Esophagus squamous epithelium (tissue), 5 donors: ENCODE data around the gene EGF. TPM values are rescaled to one million over a fixed set of nuclear protein-coding genes. Genes with fewer than 3 reads are reported as not detected.

Source experiments
- DNase-seq: peaks from one replicate; lab custom pipeline; 2025; lab: John Stamatoyannopoulos, UW
- H3K27ac ChIP-seq, 4 donors: fragments of 200-600 bp; sonication (generic); one replicate each; pipeline ENCODE4 v1.5.1; 2016 to 2019; ENCODE audit warnings: mild to moderate bottlenecking in 1 of 4
- H3K27me3 ChIP-seq, 4 donors: fragments of 200-600 bp; sonication (generic); 1 replicate in 3 of 4; 2 replicates in 1 of 4; pipeline versions ENCODE4 v1.5.1 to v1.6.0; 2017 to 2021; ENCODE audit warnings: antibody characterized with exemption in 1 of 4
- H3K36me3 ChIP-seq, 3 donors: fragments of 200-600 bp; sonication (generic); one replicate each; pipeline ENCODE4 v1.5.1; 2016 to 2019
- H3K4me1 ChIP-seq, 3 donors: fragments of 200-600 bp; sonication (generic); one replicate each; pipeline ENCODE4 v1.5.1; 2017 to 2019
- H3K4me3 ChIP-seq, 4 donors: fragments of 200-600 bp; sonication (generic); 1 replicate in 3 of 4; 2 replicates in 1 of 4; pipeline ENCODE4 v1.5.1; 2016 to 2019; ENCODE audit warnings: mild to moderate bottlenecking in 2 of 4, moderate library complexity in 1 of 4
- H3K9me3 ChIP-seq, 3 donors: fragments of 200-600 bp; sonication (generic); one replicate each; pipeline ENCODE4 v1.5.1; 2016 to 2019
- CTCF ChIP-seq, 6 experiments: fragments of 450-650 bp in 4 of 6; fragments of 200-600 bp in 2 of 6; sonication (generic) in 2 of 6; IDR thresholded peaks; one replicate each; pipeline ENCODE4 v1.5.1; 2016 to 2019; ENCODE audit warnings: antibody characterized with exemption in 6 of 6, mild to moderate bottlenecking in 4 of 6, moderate library complexity in 4 of 6
- POLR2A ChIP-seq, 4 donors: fragments of 450-650 bp; IDR thresholded peaks; one replicate each; pipeline ENCODE4 v1.6.1; 2017; ENCODE audit warnings: antibody characterized with exemption in 4 of 4, mild to moderate bottlenecking in 4 of 4, moderate library complexity in 3 of 4
- WGBS, 2 donors: methylation state at CpG; one replicate each; pipeline ENCODE4 v1.1.5; 2018; 5-methylcytosine and 5-hydroxymethylcytosine counted together
- intact Hi-C: fragments of 100-400 bp; cut with DNase I; formaldehyde crosslinking; loops from one replicate; pipeline ENCODE4 v1.15.0; 2022
- total RNA-seq, 4 donors: library from RNA; depleted of rRNA; stranded (reverse); fragments of >200 nt; gene quantifications; one replicate each; pipeline ENCODE4 v1.1.0, GENCODE V29; 2016
- donor health status: DM: yes; HTN: yes; CAD: no.

Gene EGF
- total RNA-seq, 4 donors from 2014 or later: 0.19 to 0.70 (median 0.47) TPM

GRCh38 chr4:109942292-109942926, 29.7 kb downstream of the EGF start:
- no peaks in the 10 kb centered on the region for H3K9me3 ChIP-seq
- H3K36me3 ChIP-seq: no peaks in the 10 kb centered on the region
- no peaks in the 10 kb centered on the region for H3K4me1 ChIP-seq
- intact Hi-C loops: no loop called here
- no peaks in the 10 kb centered on the region for H3K27me3 ChIP-seq
- 68 to 69% methylated on average over 4 of the region's 4 CpGs for WGBS, 2 donors
- DNase-seq: no peak
- H3K27ac ChIP-seq: no peak overlapping the region
- H3K4me3 ChIP-seq: no peak overlapping the region
- TF ChIP-seq CTCF (IDR thresholded peaks at IDR 0.05): no peak
- TF ChIP-seq POLR2A (IDR thresholded peaks at IDR 0.05): no peak

GRCh38 chr4:109943745-109944144, 31.1 kb downstream of the EGF start:
- 71 to 81% methylated on average over 2 of the region's 2 CpGs for WGBS, 2 donors
- Histone ChIP-seq H3K27me3 (no peaks in the 10 kb centered on the region), H3K27ac (no peak overlapping the region), H3K9me3 (no peaks in the 10 kb centered on the region), H3K4me1 (no peaks in the 10 kb centered on the region), H3K4me3 (no peak overlapping the region), H3K36me3 (no peaks in the 10 kb centered on the region)
- TF ChIP-seq POLR2A (IDR thresholded peaks at IDR 0.05): no peak
- no peak for DNase-seq
- intact Hi-C loops: no loop called here

GRCh38 chr4:109944591-109944990, 31.9 kb downstream of the EGF start:
- 78 to 87% methylated on average over 2 of the region's 2 CpGs for WGBS, 2 donors
- DNase-seq: no peak
- Histone ChIP-seq H3K36me3 (no peaks in the 10 kb centered on the region), H3K9me3 (no peaks in the 10 kb centered on the region), H3K4me1 (no peaks in the 10 kb centered on the region), H3K4me3 (no peak overlapping the region), H3K27me3 (no peaks in the 10 kb centered on the region), H3K27ac (no peak overlapping the region)
- TF ChIP-seq CTCF (IDR thresholded peaks at IDR 0.05): no peak
- TF ChIP-seq POLR2A (IDR thresholded peaks at IDR 0.05): no peak
- intact Hi-C loops: no loop called here

GRCh38 chr4:109945056-109945455, 32.4 kb downstream of the EGF start:
- H3K9me3 ChIP-seq: no peaks in the 10 kb centered on the region
- no peak overlapping the region for H3K27ac ChIP-seq
- TF ChIP-seq POLR2A (IDR thresholded peaks at IDR 0.05) (no peak), CTCF (IDR thresholded peaks at IDR 0.05) (no peak)
- no peak for DNase-seq
- WGBS, 2 donors: 55 to 62% methylated on average over 4 of the region's 4 CpGs
- H3K4me3 ChIP-seq: no peak overlapping the region
- no peaks in the 10 kb centered on the region for H3K36me3 ChIP-seq
- H3K4me1 ChIP-seq: no peaks in the 10 kb centered on the region
- H3K27me3 ChIP-seq: no peaks in the 10 kb centered on the region
- intact Hi-C loops: no loop called here

GRCh38 chr4:109946120-109946519, 33.4 kb downstream of the EGF start:
- Histone ChIP-seq H3K27ac (no peak overlapping the region), H3K9me3 (no peaks in the 10 kb centered on the region), H3K4me1 (no peaks in the 10 kb centered on the region), H3K36me3 (no peaks in the 10 kb centered on the region), H3K27me3 (no peaks in the 10 kb centered on the region), H3K4me3 (no peak overlapping the region)
- TF ChIP-seq CTCF (IDR thresholded peaks at IDR 0.05) (no peak), POLR2A (IDR thresholded peaks at IDR 0.05) (no peak)
- intact Hi-C loops: no loop called here
- no peak for DNase-seq
- WGBS, 2 donors: 80 to 100% methylated on average over 1 of the region's 1 CpG

GRCh38 chr4:109947457-109947856, 34.8 kb downstream of the EGF start:
- Histone ChIP-seq H3K27me3 (no peaks in the 10 kb centered on the region), H3K4me3 (no peak overlapping the region), H3K9me3 (no peaks in the 10 kb centered on the region), H3K36me3 (no peaks in the 10 kb centered on the region), H3K4me1 (no peaks in the 10 kb centered on the region), H3K27ac (no peak overlapping the region)
- 41 to 44% methylated on average over 1 of the region's 1 CpG for WGBS, 2 donors
- intact Hi-C loops: no loop called here
- no peak for DNase-seq
- TF ChIP-seq POLR2A (IDR thresholded peaks at IDR 0.05) (no peak), CTCF (IDR thresholded peaks at IDR 0.05) (no peak)
